Lung (tissue), 12 donors: Measurements from ENCODE around the gene ZNF777. TPM values are rescaled to one million over a fixed set of nuclear protein-coding genes. Genes with fewer than 3 reads are reported as not detected.
A peak's percentile ranks its signal among the peaks of the same experiment; 100 is the strongest.

ENCODE experiments used
- ATAC-seq: fragments of 200-7000 bp; cut with Tn5 transposase; one replicate; pipeline ENCODE4 v1.9.1; 2020; ENCODE audit warnings: moderate number of reproducible peaks; ENCODE audit not compliant: insufficient read depth, low FRiP score
- DNase-seq, 3 donors: peaks; one replicate each; pipeline ENCODE4 v3.0.0-alpha.2; 2013 to 2017
- H3K27ac ChIP-seq, 2 donors: one replicate each; pipeline ENCODE4 v1.5.1; 2013; ENCODE audit warnings: mild to moderate bottlenecking in 2 of 2, moderate library complexity in 2 of 2, control low read depth in 1 of 2, inconsistent platforms in 1 of 2, low read depth in 1 of 2, low read length in 1 of 2
- H3K27me3 ChIP-seq, 3 donors: one replicate each; pipeline ENCODE4 v1.5.1; 2013; ENCODE audit warnings: low read length in 2 of 3; ENCODE audit not compliant: control insufficient read depth in 3 of 3, insufficient read depth in 3 of 3
- H3K36me3 ChIP-seq, 4 donors: one replicate each; pipeline ENCODE4 v1.5.1; 2013; ENCODE audit warnings: low read length in 4 of 4, mild to moderate bottlenecking in 1 of 4, moderate library complexity in 1 of 4; ENCODE audit not compliant: control insufficient read depth in 4 of 4, insufficient read depth in 4 of 4
- H3K4me1 ChIP-seq, 5 donors: one replicate each; pipeline ENCODE4 v1.5.1; 2013; ENCODE audit warnings: low read length in 5 of 5, mild to moderate bottlenecking in 2 of 5, moderate library complexity in 1 of 5; ENCODE audit not compliant: control insufficient read depth in 5 of 5, insufficient read depth in 5 of 5
- H3K4me3 ChIP-seq: one replicate; pipeline ENCODE4 v1.5.1; 2013; ENCODE audit warnings: mild to moderate bottlenecking, control low read depth, moderate library complexity
- H3K9ac ChIP-seq, 2 donors: one replicate each; pipeline ENCODE4 v1.5.1; 2013; ENCODE audit warnings: low read length in 2 of 2, control low read depth in 1 of 2; ENCODE audit not compliant: insufficient read depth in 1 of 2
- H3K9me3 ChIP-seq, 4 donors: one replicate each; pipeline ENCODE4 v1.5.1; 2013; ENCODE audit warnings: low read length in 3 of 4, mild to moderate bottlenecking in 1 of 4, moderate library complexity in 1 of 4; ENCODE audit not compliant: control insufficient read depth in 4 of 4, insufficient read depth in 3 of 4
- CTCF ChIP-seq: IDR thresholded peaks from 2 replicates; pipeline ENCODE4 v1.5.1; 2012; ENCODE audit warnings: mild to moderate bottlenecking; ENCODE audit errors: control extremely low read depth, extremely low read depth
- WGBS, 2 donors: extraction: QIAGEN DNeasy Blood & Tissue Kit; methylation state at CpG; one replicate each; pipeline ENCODE4 v1.1.7; 2013; 5-methylcytosine and 5-hydroxymethylcytosine counted together
- polyA plus RNA-seq, 2 donors: library from polyadenylated mRNA; stranded (reverse); fragments of 200-250 nt; gene quantifications; one replicate each; pipeline ENCODE4 v1.2.1, GENCODE V29; 2013
- total RNA-seq, 2 donors: library from RNA; depleted of rRNA in 1 of 2; stranded (reverse); fragments of >200 nt in 1 of 2; gene quantifications; one replicate each; pipeline ENCODE4 v1.2.1, GENCODE V29; 2014 to 2021
- donor health status: control.
- donor health status: control.
- donor health status: Bipolar disorder and iron deficiency.
- donor health status: healthy.
- donor health status: DM: yes; HTN: yes; CAD: no.

ZNF777 gene
- total and polyA plus RNA-seq, 4 donors: 7.6 to 12.3 (median 8.6) TPM

- no peak overlapping the region for H3K27ac ChIP-seq
- H3K9ac ChIP-seq: no peak overlapping the region
- H3K4me1 ChIP-seq: peaks cover 0 to 28% (median 13%) of the 10 kb centered on the region in 5 donors
- TF ChIP-seq CTCF: no peak
- no peak overlapping the region for H3K4me3 ChIP-seq
- peaks cover 0 to 3% (median 2%) of the 10 kb centered on the region in 4 donors for H3K36me3 ChIP-seq
- ATAC-seq (no peak), DNase-seq (no peak)
- 89 to 95% methylated on average over 6 of the region's 6 CpGs for WGBS, 2 donors
- H3K9me3 ChIP-seq: no peaks in the 10 kb centered on the region
- no peaks in the 10 kb centered on the region for H3K27me3 ChIP-seq
Measured at GRCh38 chr7:149498811-149499210, 37.9 kb upstream of the ZNF777 start.

GRCh38 chr7:149497467-149498261 is 36.8 kb upstream of the ZNF777 start, which contains the start of gene ZNF746:
ZNF746 (minus strand) TSS chr7:149497809; CDS start chr7:149497536, 273 bp downstream.
- no peaks in the 10 kb centered on the region for H3K9me3 ChIP-seq
- ATAC-seq (peak; percentile 94), DNase-seq (peak; percentile 74 to 83 (median 81))
- no peaks in the 10 kb centered on the region for H3K27me3 ChIP-seq
- 0 to 1% methylated on average over 65 to 109 of the region's 109 CpGs for WGBS, 2 donors
- H3K9ac ChIP-seq: peak within 1 kb of the TSS; percentile 63 to 64
- peaks cover 5 to 14% (median 13%) of the 10 kb centered on the region in 4 donors for H3K36me3 ChIP-seq
- peak within 1 kb of the TSS; percentile 88 for H3K4me3 ChIP-seq
- TF ChIP-seq CTCF: peak; percentile 57
- peak within 1 kb of the TSS; percentile 86 to 91 for H3K27ac ChIP-seq
- H3K4me1 ChIP-seq: peaks cover 0 to 28% (median 13%) of the 10 kb centered on the region in 5 donors

- H3K27me3 ChIP-seq: no peaks in the 10 kb centered on the region
- peaks cover 0 to 28% (median 13%) of the 10 kb centered on the region in 5 donors for H3K4me1 ChIP-seq
- peak; percentile 27 for ATAC-seq
- peak overlapping the region; percentile 63 to 64 for H3K9ac ChIP-seq
- peak overlapping the region; percentile 86 to 91 for H3K27ac ChIP-seq
- DNase-seq: peak; percentile 53 to 58 (median 56)
- H3K36me3 ChIP-seq: peaks cover 8 to 20% (median 17%) of the 10 kb centered on the region in 4 donors
- no peaks in the 10 kb centered on the region for H3K9me3 ChIP-seq
- peak overlapping the region; percentile 88 for H3K4me3 ChIP-seq
- TF ChIP-seq CTCF: no peak
- WGBS, 2 donors: 3 to 6% methylated on average over 39 to 51 of the region's 51 CpGs
Measured at GRCh38 chr7:149496642-149497391, 36.0 kb upstream of the ZNF777 start.
